Ascending aorta (tissue), 2 donors: Measurements from ENCODE around the gene CREBBP. TPM values are rescaled to one million over a fixed set of nuclear protein-coding genes. Genes with fewer than 3 reads are reported as not detected.
A peak's percentile ranks its signal among the peaks of the same experiment; 100 is the strongest.

Experiments used
- DNase-seq, 2 donors: peaks; one replicate each; pipeline ENCODE4 v3.0.0-alpha.2; 2019; ENCODE audit warnings: low spot score in 2 of 2
- H3K27ac ChIP-seq, 2 donors: fragments of 200-600 bp; sonication (generic); one replicate each; pipeline ENCODE4 v1.5.1; 2016 to 2017; ENCODE audit warnings: mild to moderate bottlenecking in 1 of 2
- H3K27me3 ChIP-seq: fragments of 200-600 bp; sonication (generic); one replicate; pipeline ENCODE4 v1.5.1; 2017
- H3K36me3 ChIP-seq, 2 donors: fragments of 200-600 bp; sonication (generic); one replicate each; pipeline ENCODE4 v1.5.1; 2016
- H3K4me1 ChIP-seq, 2 donors: fragments of 200-600 bp; sonication (generic); one replicate each; pipeline ENCODE4 v1.5.1; 2016 to 2017; ENCODE audit warnings: mild to moderate bottlenecking in 1 of 2
- H3K4me3 ChIP-seq, 2 donors: fragments of 200-600 bp; sonication (generic); one replicate each; pipeline ENCODE4 v1.5.1; 2016 to 2017; ENCODE audit warnings: mild to moderate bottlenecking in 1 of 2
- H3K9me3 ChIP-seq, 2 donors: fragments of 200-600 bp; sonication (generic); one replicate each; pipeline ENCODE4 v1.5.1; 2016
- intact Hi-C: fragments of 100-400 bp; cut with DNase I; formaldehyde crosslinking; loops from one replicate; pipeline ENCODE4 v1.15.1; 2023
- total RNA-seq: library from RNA; depleted of rRNA; stranded (reverse); fragments of >200 nt; gene quantifications from one replicate; pipeline ENCODE4 v1.1.0, GENCODE V29; 2016
- TF ChIP-seq, protein P1 (sequence below), 3 experiments: fragments of 200-600 bp in 2 of 3; fragments of 450-650 bp in 1 of 3; sonication (generic) in 2 of 3; IDR thresholded peaks; one replicate each; pipeline ENCODE4 v1.5.1; 2016 to 2019; ENCODE audit warnings: antibody characterized with exemption in 3 of 3, mild to moderate bottlenecking in 1 of 3, moderate library complexity in 1 of 3

The CREBBP gene
- total RNA-seq, 1 donor from 2014 or later = 73.7 TPM

- peaks cover 3 to 5% of the 10 kb centered on the region in 2 donors for H3K4me1 ChIP-seq
- H3K4me3 ChIP-seq = no peak overlapping the region
- intact Hi-C loops = loop anchor here (5.0 kb wide), 1 partner anchor 63 kb away; no protein-coding TSS in a partner anchor
- no peak overlapping the region for H3K27ac ChIP-seq
- TF ChIP-seq, protein P1, sequence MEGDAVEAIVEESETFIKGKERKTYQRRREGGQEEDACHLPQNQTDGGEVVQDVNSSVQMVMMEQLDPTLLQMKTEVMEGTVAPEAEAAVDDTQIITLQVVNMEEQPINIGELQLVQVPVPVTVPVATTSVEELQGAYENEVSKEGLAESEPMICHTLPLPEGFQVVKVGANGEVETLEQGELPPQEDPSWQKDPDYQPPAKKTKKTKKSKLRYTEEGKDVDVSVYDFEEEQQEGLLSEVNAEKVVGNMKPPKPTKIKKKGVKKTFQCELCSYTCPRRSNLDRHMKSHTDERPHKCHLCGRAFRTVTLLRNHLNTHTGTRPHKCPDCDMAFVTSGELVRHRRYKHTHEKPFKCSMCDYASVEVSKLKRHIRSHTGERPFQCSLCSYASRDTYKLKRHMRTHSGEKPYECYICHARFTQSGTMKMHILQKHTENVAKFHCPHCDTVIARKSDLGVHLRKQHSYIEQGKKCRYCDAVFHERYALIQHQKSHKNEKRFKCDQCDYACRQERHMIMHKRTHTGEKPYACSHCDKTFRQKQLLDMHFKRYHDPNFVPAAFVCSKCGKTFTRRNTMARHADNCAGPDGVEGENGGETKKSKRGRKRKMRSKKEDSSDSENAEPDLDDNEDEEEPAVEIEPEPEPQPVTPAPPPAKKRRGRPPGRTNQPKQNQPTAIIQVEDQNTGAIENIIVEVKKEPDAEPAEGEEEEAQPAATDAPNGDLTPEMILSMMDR (IDR thresholded peaks at IDR 0.05) = no peak
- H3K9me3 ChIP-seq = no peaks in the 10 kb centered on the region
- no peaks in the 10 kb centered on the region for H3K36me3 ChIP-seq
- no peak for DNase-seq
- H3K27me3 ChIP-seq = no peaks in the 10 kb centered on the region
Measured at GRCh38 chr16:3884398-3884797, 3.9 kb upstream of the CREBBP start.

DNA sequence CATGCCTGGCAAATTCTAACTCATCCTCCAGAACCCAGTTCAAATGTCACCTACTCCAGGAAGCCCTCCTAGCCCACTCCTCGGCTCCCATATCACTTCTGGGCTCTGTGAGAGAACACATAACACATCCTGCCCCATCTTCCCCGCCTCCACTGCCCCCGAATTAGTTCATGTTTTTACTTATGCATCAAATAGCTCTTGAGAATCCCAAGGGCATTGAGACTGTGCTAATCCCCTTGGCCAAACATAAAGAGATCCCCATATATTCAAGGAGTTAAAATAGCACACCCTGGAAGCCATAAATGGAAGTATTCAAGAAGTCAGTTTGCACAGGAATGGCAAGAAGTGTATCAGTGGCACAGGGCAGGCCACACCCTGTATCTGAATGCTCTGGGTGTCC, 2.0 kb upstream of the CREBBP start:
- no peak overlapping the region for H3K27ac ChIP-seq
- H3K9me3 ChIP-seq = no peaks in the 10 kb centered on the region
- TF ChIP-seq, protein P1 (IDR thresholded peaks at IDR 0.05) = no peak
- H3K36me3 ChIP-seq = no peaks in the 10 kb centered on the region
- peak in 1 of 2 donors; percentile 57 for DNase-seq
- H3K4me3 ChIP-seq = no peak overlapping the region
- H3K27me3 ChIP-seq = no peaks in the 10 kb centered on the region
- H3K4me1 ChIP-seq = peaks cover 6 to 11% of the 10 kb centered on the region in 2 donors
- intact Hi-C loops = loop anchor here (5.0 kb wide), 1 partner anchor 65 kb away; no protein-coding TSS in a partner anchor

- H3K36me3 ChIP-seq = no peaks in the 10 kb centered on the region
- TF ChIP-seq, protein P1 (IDR thresholded peaks at IDR 0.05) = no peak
- intact Hi-C loops = loop anchor here (2.0 to 5.0 kb wide), 2 partner anchors 66 to 355 kb away; no protein-coding TSS in a partner anchor
Measured at GRCh38 chr16:3881499-3881990, 1.0 kb upstream of the CREBBP start.

DNA sequence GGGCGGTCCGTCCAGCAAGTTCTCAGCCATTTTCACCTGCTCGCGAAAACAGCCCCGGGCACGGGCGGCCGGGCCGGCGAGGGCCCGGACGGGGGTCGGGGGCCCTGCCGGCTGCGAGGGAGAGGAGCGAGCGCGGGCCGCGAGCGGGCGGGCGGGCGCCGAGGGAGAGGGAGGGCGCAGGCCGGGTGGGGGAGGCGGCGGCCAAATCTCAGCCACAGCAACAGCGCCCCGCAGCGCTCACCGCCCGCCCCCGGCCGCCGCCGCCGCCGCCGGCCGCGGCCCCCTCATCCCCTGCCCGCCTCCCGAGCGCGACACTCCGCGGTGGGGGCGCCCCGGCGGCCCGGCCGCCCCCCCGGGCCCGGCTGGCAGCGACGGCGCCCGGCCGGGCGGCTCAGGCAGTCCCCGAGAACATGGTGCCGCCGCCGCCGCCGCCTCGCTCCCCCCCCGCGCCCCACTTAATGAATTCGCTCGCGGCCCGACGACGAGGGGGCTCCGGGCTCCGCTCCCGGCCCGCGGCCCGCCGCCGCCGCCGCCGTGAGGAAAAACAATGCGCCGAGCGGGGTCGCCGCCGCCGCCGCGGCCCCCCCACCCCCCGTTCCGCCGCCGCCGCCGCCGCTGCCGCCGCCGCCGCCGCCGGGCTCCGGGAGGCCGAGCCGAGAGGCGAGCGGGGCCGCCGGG, 487 bp downstream of the CREBBP start:
- Histone ChIP-seq H3K9me3 (no peaks in the 10 kb centered on the region), H3K36me3 (no peaks in the 10 kb centered on the region), H3K27ac (peak overlapping the region; percentile 79 to 92), H3K27me3 (no peaks in the 10 kb centered on the region), H3K4me3 (peak overlapping the region; percentile 78 to 100), H3K4me1 (peaks cover 17 to 27% of the 10 kb centered on the region in 2 donors)
- intact Hi-C loops = loop anchor here (1.0 to 5.0 kb wide), 4 partner anchors 67 to 353 kb away; partner anchors contain the start of gene TRAP1
- peak in 1 of 2 donors; percentile 83 for DNase-seq
- TF ChIP-seq, protein P1 (IDR thresholded peaks at IDR 0.05) = peak in 1 of 3 experiments; percentile 6

More at GRCh38 chr16:3881499-3881990, 1.0 kb upstream of the CREBBP start:
- peaks cover 16 to 17% of the 10 kb centered on the region in 2 donors for H3K4me1 ChIP-seq
- DNase-seq = peak in 1 of 2 donors; percentile 62
- no peak overlapping the region for H3K27ac ChIP-seq
- no peaks in the 10 kb centered on the region for H3K9me3 ChIP-seq
- H3K4me3 ChIP-seq = peak overlapping the region; percentile 66 to 100
- H3K27me3 ChIP-seq = no peaks in the 10 kb centered on the region

DNA sequence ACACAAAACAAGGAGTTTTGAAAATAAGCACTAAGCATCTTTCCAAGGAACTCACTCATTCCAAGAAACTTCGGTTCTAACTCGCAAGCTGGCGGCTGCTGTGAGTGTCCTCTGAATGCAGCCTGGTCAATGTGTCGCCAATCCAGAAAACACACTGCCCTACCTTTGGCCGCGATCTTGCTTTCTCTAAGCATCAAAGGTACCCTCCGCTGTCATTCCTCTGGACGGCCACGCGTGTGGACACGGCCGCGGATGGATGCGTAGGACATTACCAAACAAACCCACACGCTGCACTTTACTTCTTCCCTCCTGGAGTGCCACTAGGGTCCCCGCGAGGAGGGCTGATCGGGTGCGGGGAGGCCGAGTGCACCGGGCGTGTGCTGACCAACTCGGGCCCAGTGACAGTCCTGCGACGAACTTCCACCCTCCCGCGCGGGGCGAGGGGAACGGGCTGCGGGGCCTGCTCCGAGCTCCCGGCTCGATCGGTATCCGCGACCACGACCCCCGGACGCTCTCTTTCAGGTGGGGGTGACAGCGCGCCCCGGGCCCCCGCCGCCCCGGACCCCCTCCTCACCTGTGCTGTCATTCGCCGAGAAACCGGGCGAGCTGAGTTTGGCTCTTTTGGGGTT, 1.1 kb downstream of the CREBBP start:
- Histone ChIP-seq H3K27ac (peak overlapping the region; percentile 53 to 79), H3K27me3 (no peaks in the 10 kb centered on the region), H3K9me3 (no peaks in the 10 kb centered on the region), H3K4me1 (peaks cover 17 to 34% of the 10 kb centered on the region in 2 donors), H3K4me3 (peak overlapping the region; percentile 78 to 100), H3K36me3 (no peaks in the 10 kb centered on the region)
- intact Hi-C loops = no loop called here
- TF ChIP-seq, protein P1 (IDR thresholded peaks at IDR 0.05) = no peak
- DNase-seq = peak in 1 of 2 donors; percentile 66
